ENCODE results near the gene HAUS6.
"Not testable (repeated sequence)": the region's sequence is repeated elsewhere in the genome, so short reads cannot be mapped to it uniquely, and the experiment has no call there.

DNA sequence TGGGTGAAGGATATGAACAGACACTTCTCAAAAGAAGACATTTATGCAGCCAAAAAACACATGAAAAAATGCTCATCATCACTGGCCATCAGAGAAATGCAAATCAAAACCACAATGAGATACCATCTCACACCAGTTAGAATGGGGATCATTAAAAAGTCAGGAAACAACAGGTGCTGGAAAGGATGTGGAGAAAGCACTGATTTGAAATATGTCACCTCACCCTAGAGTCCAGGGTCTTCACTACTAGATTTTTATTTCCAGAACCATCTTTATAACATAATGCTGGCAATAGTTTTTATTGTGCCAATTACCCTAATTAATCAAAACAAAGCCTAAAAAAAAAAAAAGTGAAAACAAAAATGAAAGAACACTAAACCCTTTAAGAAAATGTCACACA is 5.3 kb downstream of the HAUS6 start:
- TF ChIP-seq POLR2A (IDR thresholded peaks at IDR 0.05; ENCODE audit: low read depth, low read length); TAF1 (IDR thresholded peaks at IDR 0.05; ENCODE audit: low read depth, low read length); POLR2AphosphoS5 (IDR thresholded peaks at IDR 0.05; ENCODE audit: low read depth, low read length); PAX5 (IDR thresholded peaks at IDR 0.05; ENCODE audit: insufficient read depth, low read length, severe bottlenecking): not testable (repeated sequence)

Measured in GM12891 (cell line).